ENCODE results near the gene HSP90AB1. TPM values are rescaled to one million over a fixed set of nuclear protein-coding genes. Genes with fewer than 3 reads are reported as not detected.

HSP90AB1 gene
- total and polyA plus RNA-seq, 9 of the 15 experiments (the other 6 are each of a cell fraction or from before 2014, with no cell fraction given) = 1,780 to 3,358 (median 2,262) TPM

- no peak for FAIRE-seq
- ChIA-PET POLR2A (interaction anchor here (0.7 to 5.1 kb wide), 6 partner anchors 9 to 62 kb away, joined by 3 to 20 read pairs (median 3); partner anchors contain the start of genes AARS2 and HSP90AB1), CTCF (ENCODE audit: low intra/inter-chr PET ratio) (no interaction called here)
- Histone ChIP-seq H3K9me3 (replicated peaks; ENCODE audit: control insufficient read depth, insufficient read depth, low read depth, low read length) (no peaks in the 10 kb centered on the region), H3K27me3 (ENCODE audit: control insufficient read depth in 2 of 2, insufficient read depth in 2 of 2, low read length in 2 of 2) (peaks cover 54 to 86% of the 10 kb centered on the region in 2 experiments), H3K4me3 (no peak overlapping the region), H4K20me1 (replicated peaks; ENCODE audit: control insufficient read depth, insufficient read depth, low read length) (no peaks in the 10 kb centered on the region), H3K9ac (ENCODE audit: insufficient read depth in 1 of 2, low read depth in 2 of 2, low read length in 2 of 2) (no peak overlapping the region), H3K9me1 (ENCODE audit: control insufficient read depth, insufficient read depth, low read length) (no peaks in the 10 kb centered on the region), H3K4me1 (replicated peaks in 1 of 2; ENCODE audit: control insufficient read depth in 2 of 2, insufficient read depth in 2 of 2, low read length in 2 of 2) (peaks cover 0 to 9% of the 10 kb centered on the region in 2 experiments; a peak in 2 of 5 replicates), H3K79me2 (ENCODE audit: control insufficient read depth, insufficient read depth, low read length) (no peaks in the 10 kb centered on the region), H2AFZ (ENCODE audit: low read depth, low read length) (no peak overlapping the region), H3K27ac (ENCODE audit: extremely low read depth, low read depth, low read length) (no peak overlapping the region), H3K36me3 (ENCODE audit: control insufficient read depth, insufficient read depth, low read length) (no peaks in the 10 kb centered on the region), H3K4me2 (ENCODE audit: insufficient read depth, low read length) (no peak overlapping the region)
- in situ Hi-C loops (cut with MboI) = no loop called here
- DNase-seq (ENCODE audit: extremely low read depth in 1 of 4, low spot score in 3 of 4) = no peak
- ATAC-seq = no peak
- intact Hi-C loops (cut with micrococcal nuclease) = no loop called here
- BruUV-seq (replicated peaks) = no TSS peak
- 3% methylated on average over 2 of the region's 2 CpGs for WGBS (ENCODE audit: insufficient coverage, low coverage, missing lambda C conversion rate)
- TF ChIP-seq CCAR2 (IDR thresholded peaks at IDR 0.05; ENCODE audit: low read depth, low read length) (no peak), RAD21 (CRISPR knock-in tag; conservative IDR thresholded peaks at IDR 0.05 in 1 of 2, IDR thresholded peaks at IDR 0.05 in 1 of 2) (no peak), NR3C1 (CRISPR knock-in tag; IDR thresholded peaks at IDR 0.05) (no peak), TEAD2 (tag; IDR thresholded peaks at IDR 0.05) (no peak), ZNF277 (CRISPR knock-in tag; IDR thresholded peaks at IDR 0.05; ENCODE audit: borderline replicate concordance) (no peak), KDM4B (IDR thresholded peaks at IDR 0.05; ENCODE audit: borderline replicate concordance in 2 of 2, low read depth in 1 of 2) (no peak), NR2C1 (IDR thresholded peaks at IDR 0.05) (no peak), NR2C1 (tag; IDR thresholded peaks at IDR 0.05) (no peak), ZNF445 (CRISPR knock-in tag; IDR thresholded peaks at IDR 0.05; ENCODE audit: low read depth) (no peak), KDM2B (CRISPR knock-in tag; IDR thresholded peaks at IDR 0.05) (no peak), BMI1 (IDR thresholded peaks at IDR 0.05; ENCODE audit: low read length) (no peak)
- TF ChIP-seq, protein P1, sequence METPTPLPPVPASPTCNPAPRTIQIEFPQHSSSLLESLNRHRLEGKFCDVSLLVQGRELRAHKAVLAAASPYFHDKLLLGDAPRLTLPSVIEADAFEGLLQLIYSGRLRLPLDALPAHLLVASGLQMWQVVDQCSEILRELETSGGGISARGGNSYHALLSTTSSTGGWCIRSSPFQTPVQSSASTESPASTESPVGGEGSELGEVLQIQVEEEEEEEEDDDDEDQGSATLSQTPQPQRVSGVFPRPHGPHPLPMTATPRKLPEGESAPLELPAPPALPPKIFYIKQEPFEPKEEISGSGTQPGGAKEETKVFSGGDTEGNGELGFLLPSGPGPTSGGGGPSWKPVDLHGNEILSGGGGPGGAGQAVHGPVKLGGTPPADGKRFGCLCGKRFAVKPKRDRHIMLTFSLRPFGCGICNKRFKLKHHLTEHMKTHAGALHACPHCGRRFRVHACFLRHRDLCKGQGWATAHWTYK (CRISPR knock-in tag; IDR thresholded peaks at IDR 0.05) = no peak
These were observed 37.2 kb downstream of the HSP90AB1 start for GRCh38 chr6:44284121-44284520.

Measured in K562 (cell line).